ENCODE data around the gene GCN1.

GCN1 gene

DNA sequence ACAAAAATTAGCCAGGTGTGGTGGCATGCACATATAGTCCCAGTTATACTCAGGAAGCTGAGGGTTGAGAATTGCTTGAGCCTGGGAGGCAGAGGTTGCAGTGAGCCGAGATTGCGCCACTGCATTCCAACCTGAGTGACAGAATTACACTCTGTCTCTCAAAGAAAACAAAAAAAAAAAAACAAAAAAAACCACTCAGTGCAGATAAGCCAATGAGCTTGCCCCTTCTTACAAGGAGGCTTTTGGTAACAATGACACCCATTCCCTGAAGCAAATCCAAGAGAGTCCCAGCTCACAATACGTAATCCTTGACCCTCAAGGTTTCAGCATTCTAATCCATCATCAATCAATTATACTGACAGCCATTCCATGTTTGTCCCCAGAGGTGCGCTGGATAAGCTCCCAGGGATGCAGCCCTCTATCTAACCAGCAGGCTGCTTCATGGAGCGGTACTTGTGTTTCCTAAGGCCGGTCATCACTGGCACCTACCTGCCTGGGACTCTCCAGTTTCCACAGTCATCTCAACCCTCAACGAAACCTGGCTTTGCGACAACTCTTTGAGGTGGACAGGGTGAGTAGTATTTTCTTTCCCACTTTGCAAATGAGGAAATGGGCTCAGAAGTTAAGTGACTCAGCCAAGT is 12.4 kb downstream of the GCN1 start:
- peak in 1 of 2 experiments; percentile 22 for DNase-seq

DNA sequence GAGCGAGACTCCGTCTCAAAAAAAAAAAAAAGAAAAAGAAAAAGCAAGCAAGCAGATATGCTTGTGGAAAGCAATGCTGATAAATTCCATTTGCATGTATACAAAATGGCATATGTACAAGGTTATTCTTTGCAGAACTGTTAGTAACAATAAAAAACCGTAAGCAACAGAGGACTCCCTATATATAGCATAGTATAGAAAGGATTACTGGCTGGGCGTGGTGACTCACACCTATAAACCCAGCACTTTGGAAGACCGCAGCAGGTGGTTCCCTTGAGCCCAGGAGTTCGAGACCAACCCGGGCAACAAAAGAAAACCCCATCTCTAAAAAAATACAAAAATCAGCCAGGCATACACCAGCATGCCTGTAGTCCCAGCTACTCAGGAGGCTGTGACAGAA is 13.5 kb downstream of the GCN1 start:
- DNase-seq = no peak

DNA sequence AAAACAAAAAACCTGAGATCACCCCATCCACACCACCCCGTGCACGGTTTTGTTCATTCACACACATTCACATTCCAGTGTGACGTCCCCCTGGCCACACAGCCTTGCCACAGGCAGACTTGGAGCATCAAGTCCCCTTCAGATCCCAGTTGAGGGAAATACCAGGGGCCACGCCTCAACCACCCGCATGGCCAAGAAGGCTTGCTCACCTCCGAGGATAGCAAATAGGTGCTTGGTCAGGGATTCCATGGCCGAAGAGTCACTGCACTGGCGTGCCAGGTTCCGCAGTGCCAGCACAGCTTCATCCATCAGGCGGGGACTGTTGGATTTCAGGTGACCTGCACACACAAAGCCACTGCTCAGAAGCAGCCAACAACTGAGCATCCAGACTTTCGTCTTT is 19.0 kb downstream of the GCN1 start:
- DNase-seq = no peak

GRCh38 chr12:120175062-120175461 is 19.5 kb downstream of the GCN1 start:
- no peak for DNase-seq

DNA sequence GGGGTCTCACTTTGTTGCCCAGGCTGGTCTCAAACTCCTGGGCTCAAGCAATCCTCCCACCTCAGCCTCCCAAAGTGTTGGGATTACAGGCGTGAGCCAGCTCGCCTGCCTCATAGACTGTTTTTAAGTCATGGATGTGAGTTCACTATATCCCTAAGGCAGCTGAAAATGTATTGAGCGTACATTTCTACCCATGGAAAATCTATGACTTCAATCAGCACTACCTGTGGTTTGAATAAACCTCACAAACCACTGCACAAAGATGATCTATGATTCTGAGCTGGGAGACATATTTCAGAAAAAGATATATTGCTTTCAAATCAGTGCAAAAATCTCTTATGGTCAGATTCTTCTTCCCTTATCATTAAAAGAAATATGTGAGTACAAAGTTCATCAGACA is 22.5 kb downstream of the GCN1 start:
- no peak for DNase-seq

DNA sequence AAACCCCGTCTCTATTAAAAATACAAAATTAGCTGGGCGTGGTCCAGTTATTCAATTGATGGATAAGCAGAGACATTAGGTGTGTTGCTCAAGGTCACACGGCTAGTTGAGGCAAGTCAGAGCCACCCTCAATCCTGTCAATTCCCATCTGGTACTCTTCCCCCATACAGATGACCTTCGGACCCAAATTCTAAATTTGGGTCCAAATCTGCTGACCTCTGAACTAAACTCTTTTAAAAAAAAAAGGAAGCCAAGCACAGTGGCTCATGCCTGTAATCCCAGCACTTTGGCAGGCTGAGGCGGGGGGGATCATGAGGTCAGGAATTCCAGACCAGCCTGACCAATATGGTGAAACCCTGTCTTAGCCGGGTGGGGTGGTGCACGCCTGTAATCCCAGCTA is 23.9 kb downstream of the GCN1 start:
- no peak for DNase-seq

DNA sequence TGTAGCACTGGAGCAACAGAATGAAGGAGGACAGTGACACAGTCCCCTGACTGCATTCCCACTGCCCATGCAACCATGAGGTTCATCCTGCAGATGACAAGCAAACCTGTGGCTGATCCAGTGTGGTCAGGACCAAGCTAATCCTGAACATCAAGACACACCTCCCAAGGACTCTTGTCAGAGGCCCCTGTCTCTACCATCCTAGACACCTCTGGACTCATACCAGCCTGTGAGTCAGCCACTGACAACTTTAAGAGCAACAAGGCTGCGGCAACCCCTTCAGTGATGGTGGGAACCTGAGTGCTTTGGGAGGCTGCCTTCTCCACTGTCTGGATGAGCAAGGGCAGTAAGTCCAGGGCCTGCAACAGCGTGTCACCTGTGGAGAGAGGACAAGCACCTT is 24.6 kb downstream of the GCN1 start:
- DNase-seq = no peak

DNA sequence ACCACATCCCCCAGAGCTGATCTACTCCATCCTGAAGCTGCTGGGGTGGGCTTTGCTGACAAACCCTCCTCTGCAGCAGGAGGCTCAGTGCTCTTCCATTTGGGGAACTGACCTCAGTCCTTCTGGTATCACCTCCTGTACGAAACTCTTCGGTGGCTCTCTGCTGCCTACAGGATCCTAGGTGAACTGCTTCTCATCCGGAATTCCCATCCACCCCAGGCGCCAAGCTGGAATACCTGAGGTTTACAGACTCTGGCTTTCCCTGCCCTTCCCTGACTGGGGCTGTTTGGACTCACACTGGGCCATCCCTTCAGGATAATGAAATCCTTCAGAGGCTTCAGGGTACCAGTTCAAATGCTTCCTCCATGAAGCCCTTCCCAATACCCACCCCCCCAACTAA is 26.2 kb downstream of the GCN1 start:
- no peak for DNase-seq

DNA sequence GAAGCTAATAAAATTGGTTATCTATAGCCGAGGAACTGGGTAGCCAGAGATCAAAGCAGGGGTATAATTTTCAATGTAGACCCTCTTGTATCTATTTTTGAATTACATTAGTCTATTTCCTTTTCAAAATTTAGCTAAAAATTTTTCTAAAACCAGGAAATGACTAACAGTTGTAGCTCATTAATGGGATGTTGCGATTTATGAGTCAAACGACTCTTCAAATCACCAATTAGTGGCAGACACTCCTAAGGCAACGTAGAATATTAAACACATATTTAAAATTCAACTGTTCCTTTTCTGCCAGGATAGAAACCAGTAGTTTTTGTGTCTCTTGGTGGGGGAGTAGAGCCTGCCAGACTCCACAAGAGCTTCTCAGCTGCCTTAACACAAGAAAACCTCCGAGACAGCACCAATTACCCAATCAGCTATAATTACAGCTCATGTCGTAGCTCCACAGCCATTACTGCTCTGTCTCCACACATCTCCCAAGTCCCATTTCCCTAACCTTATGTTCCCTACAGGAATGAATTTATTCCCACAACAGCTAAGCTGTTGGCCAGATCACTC is 26.9 kb downstream of the GCN1 start:
- DNase-seq = no peak

GRCh38 chr12:120164293-120164692 is 30.2 kb downstream of the GCN1 start:
- DNase-seq = no peak

GRCh38 chr12:120162763-120163162 is 31.8 kb downstream of the GCN1 start:
- no peak for DNase-seq

- no peak for DNase-seq
Measured at GRCh38 chr12:120161852-120162251, 32.7 kb downstream of the GCN1 start.

DNA sequence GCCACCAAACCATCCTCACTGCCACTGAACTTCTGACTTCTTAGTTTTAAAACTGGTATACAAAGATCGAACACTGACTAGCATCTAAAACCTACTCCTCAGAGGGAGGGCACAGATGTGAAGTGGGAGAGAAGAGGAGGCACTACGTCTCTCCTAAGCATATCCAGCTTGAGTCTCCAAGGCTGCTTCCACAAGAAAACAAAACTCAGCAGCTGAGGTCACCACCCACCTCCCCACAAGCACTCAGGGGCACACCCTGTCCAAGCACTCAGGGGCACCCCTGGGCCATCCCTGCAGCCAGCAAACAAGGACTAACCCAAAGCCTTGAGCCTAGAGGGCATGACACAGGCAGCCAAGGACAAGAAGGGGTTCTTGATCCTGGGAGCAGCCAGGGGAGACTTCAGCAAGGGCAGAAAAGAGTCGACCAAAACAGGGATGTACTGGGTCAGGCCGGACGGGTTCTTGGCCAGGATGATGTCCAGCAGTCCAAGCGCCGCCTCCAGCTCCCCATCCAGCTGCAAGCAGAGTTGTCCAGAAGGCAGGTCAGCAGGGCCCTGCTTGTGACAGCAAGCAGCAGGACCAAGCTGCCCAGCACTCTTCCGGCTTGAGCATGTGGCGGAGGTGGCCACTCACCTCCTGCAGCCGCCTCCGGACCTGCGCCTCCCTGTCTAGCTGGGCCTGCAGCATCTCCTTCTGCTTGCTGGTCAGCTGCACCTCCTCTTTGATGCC is 34.8 kb downstream of the GCN1 start:
- DNase-seq = no peak

GRCh38 chr12:120158351-120158750 is 36.2 kb downstream of the GCN1 start:
- no peak for DNase-seq

- no peak for DNase-seq
Measured at GRCh38 chr12:120157678-120158077, 36.8 kb downstream of the GCN1 start.

- DNase-seq = no peak
Measured at GRCh38 chr12:120156315-120157259, 37.9 kb downstream of the GCN1 start.

- DNase-seq = no peak
Measured at GRCh38 chr12:120155072-120155471, 39.4 kb downstream of the GCN1 start.

GRCh38 chr12:120150919-120151525 is 43.5 kb downstream of the GCN1 start:
- no peak for DNase-seq

- DNase-seq = no peak
Measured at GRCh38 chr12:120148011-120148410, 46.5 kb downstream of the GCN1 start.

- DNase-seq = no peak
Measured at GRCh38 chr12:120145164-120145563, 49.4 kb downstream of the GCN1 start.

GRCh38 chr12:120144215-120144614 is 50.3 kb downstream of the GCN1 start:
- no peak for DNase-seq

DNA sequence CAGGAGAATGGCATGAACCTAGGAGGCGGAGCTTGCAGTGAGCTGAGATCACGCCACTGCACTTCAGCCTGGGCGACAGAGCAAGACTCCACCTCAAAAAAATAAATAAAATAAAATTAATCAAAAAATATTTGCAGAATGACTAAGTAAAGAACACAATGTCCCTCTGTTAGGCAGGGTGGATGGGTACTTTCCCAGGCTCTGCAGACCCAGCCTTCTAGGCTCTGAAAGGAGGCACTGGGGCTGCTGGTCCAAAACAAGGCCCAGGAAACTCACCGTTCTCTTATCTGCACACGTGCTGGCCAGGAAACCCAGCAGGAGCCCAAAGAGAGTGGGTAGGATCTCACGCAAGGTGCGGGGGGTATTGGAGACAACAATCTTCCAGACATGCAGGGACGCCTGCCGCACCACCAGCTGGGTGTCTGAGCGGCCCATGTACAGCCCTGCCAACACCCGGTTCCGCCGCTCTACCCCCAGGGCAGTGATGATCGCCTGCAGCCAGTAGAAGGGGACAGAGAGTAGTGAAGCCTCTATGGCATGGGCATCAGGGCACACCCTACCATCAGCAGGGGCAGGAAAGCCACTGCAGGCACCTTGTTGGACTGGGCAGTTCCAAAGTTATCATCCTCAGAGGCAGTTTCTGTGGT is 52.2 kb downstream of the GCN1 start:
- no peak for DNase-seq
